CD4-positive, CD25-positive, alpha-beta regulatory T cell (primary cell): Measurements from ENCODE around the gene KITLG. TPM values are rescaled to one million over a fixed set of nuclear protein-coding genes. Genes with fewer than 3 reads are reported as not detected.
A peak's percentile ranks its signal among the peaks of the same experiment; 100 is the strongest.

Source experiments
- ATAC-seq, 2 donors: fragments of 150-1000 bp; cut with Tn5 transposase; one replicate each; pipeline ENCODE4 v1.10.0; 2021; ENCODE audit warnings: low read depth in 2 of 2, moderate number of reproducible peaks in 2 of 2, moderate library complexity in 1 of 2
- DNase-seq, 3 donors: peaks; one replicate each; pipeline versions ENCODE4 v3.0.0 to v3.0.0-alpha.2; 2012 to 2022; ENCODE audit warnings: mixed read lengths in 1 of 3
- H3K27ac ChIP-seq: one replicate; pipeline ENCODE4 v1.7.0; 2013; ENCODE audit warnings: mild to moderate bottlenecking, low read length; ENCODE audit not compliant: insufficient read depth, poor library complexity, severe bottlenecking
- H3K27me3 ChIP-seq: one replicate; pipeline ENCODE4 v1.7.0; 2013; ENCODE audit warnings: low read length; ENCODE audit not compliant: control insufficient read depth, insufficient read depth
- H3K36me3 ChIP-seq: one replicate; pipeline ENCODE4 v1.7.0; 2013; ENCODE audit warnings: mild to moderate bottlenecking, low read length, moderate library complexity; ENCODE audit not compliant: control insufficient read depth, insufficient read depth
- H3K4me1 ChIP-seq: 2 replicates; pipeline ENCODE4 v1.7.0; 2013; ENCODE audit warnings: mild to moderate bottlenecking, low read length; ENCODE audit not compliant: insufficient read depth, control insufficient read depth, poor library complexity, severe bottlenecking
- H3K4me3 ChIP-seq: one replicate; pipeline ENCODE4 v1.7.0; 2013; ENCODE audit warnings: low read depth, mild to moderate bottlenecking, low read length, moderate library complexity
- H3K9me3 ChIP-seq, 2 experiments: 1 replicate in 1 of 2; 2 replicates in 1 of 2; pipeline ENCODE4 v1.7.0; 2013; ENCODE audit warnings: low read length in 2 of 2, mild to moderate bottlenecking in 1 of 2, moderate library complexity in 1 of 2; ENCODE audit not compliant: control insufficient read depth in 2 of 2
- H3K27ac Mint-ChIP-seq, 3 donors: one replicate each; pipeline ENCODE4 v1.8.0; 2020 to 2022; ENCODE audit warnings: mild to moderate bottlenecking in 3 of 3, mixed read lengths in 3 of 3, moderate library complexity in 2 of 3
- H3K27me3 Mint-ChIP-seq: one replicate; pipeline ENCODE4 v1.8.0; 2022; ENCODE audit warnings: mild to moderate bottlenecking, mixed read lengths
- H3K36me3 Mint-ChIP-seq: one replicate; pipeline ENCODE4 v1.8.0; 2020; ENCODE audit warnings: mixed read lengths
- H3K4me1 Mint-ChIP-seq, 4 donors: one replicate each; pipeline ENCODE4 v1.8.0; 2020 to 2022; ENCODE audit warnings: mixed read lengths in 4 of 4, mild to moderate bottlenecking in 1 of 4
- H3K4me3 Mint-ChIP-seq, 4 donors: one replicate each; pipeline ENCODE4 v1.8.0; 2020 to 2022; ENCODE audit warnings: mild to moderate bottlenecking in 4 of 4, mixed read lengths in 4 of 4, moderate library complexity in 3 of 4
- H3K9me3 Mint-ChIP-seq, 7 donors: one replicate each; pipeline ENCODE4 v1.8.0; 2020 to 2022; ENCODE audit warnings: mixed read lengths in 7 of 7, mild to moderate bottlenecking in 3 of 7, moderate library complexity in 2 of 7
- polyA plus RNA-seq, 4 donors: library from polyadenylated mRNA; unstranded; fragments of 300-500 nt; fragmentation: Illumina TruSeq; gene quantifications; one replicate each; pipeline ENCODE4 v1.2.3, GENCODE V29; 2021
- total RNA-seq: library from RNA; stranded (reverse); gene quantifications from one replicate; pipeline ENCODE4 v1.2.3, GENCODE V29; 2022

KITLG gene
- total and polyA plus RNA-seq, 5 donors from 2014 or later, result not detected

DNA sequence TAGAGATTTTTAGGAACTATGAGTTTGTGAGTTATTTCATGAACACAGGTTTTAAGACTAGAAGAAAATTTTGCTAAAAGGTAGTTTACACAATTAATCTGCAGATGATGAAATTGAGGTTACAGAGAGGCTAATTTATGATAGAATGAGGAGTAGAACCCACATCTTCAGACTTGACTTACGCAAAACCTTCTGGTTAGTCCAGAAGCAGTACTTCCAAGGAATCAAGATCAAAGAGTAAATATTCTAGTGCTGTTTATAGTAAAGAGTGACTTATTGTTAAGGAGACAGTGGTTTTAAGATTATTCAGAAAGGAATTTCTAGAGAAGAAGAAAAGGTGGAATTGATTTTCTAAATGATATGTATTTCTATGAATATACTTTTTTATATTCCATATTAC is 10.6 kb upstream of the KITLG start:
- Mint-ChIP-seq H3K36me3 (no peaks in the 10 kb centered on the region), H3K4me3 (no peak overlapping the region), H3K9me3 (peaks cover 0 to 19% (median 4%) of the 10 kb centered on the region in 7 donors), H3K27ac (no peak overlapping the region), H3K27me3 (no peaks in the 10 kb centered on the region), H3K4me1 (no peaks in the 10 kb centered on the region)
- peaks cover 2 to 14% of the 10 kb centered on the region in 2 experiments for H3K9me3 ChIP-seq
- H3K4me1 ChIP-seq, result no peaks in the 10 kb centered on the region
- DNase-seq (no peak), ATAC-seq (no peak)
- no peak overlapping the region for H3K27ac ChIP-seq
- no peak overlapping the region for H3K4me3 ChIP-seq
- no peaks in the 10 kb centered on the region for H3K36me3 ChIP-seq
- H3K27me3 ChIP-seq, result no peaks in the 10 kb centered on the region

DNA sequence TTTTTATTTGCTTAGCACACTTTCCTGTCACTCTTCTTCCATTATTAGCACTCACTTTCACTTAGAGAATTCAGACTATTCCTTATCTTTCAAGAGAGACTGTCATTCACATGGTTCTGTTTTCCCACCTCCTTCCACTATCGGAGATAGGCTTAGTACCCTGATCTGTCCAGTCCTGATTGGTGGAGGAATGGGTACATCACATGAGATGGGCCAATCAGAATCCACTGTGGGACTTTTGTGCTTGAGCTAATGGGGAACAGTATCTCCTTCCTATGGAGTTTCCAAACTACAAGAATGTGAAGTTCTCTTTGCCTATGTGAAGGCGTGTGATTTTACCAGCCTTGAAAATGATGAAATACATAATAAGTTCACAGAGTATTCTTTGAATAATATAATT is 4.8 kb upstream of the KITLG start:
- Mint-ChIP-seq H3K27me3 (peaks cover 32% of the 10 kb centered on the region), H3K36me3 (no peaks in the 10 kb centered on the region), H3K4me3 (no peak overlapping the region), H3K9me3 (peaks cover 0 to 28% (median 4%) of the 10 kb centered on the region in 7 donors), H3K4me1 (peaks cover 0 to 2% (median under 1%) of the 10 kb centered on the region in 4 donors), H3K27ac (no peak overlapping the region)
- ATAC-seq, result no peak
- H3K27me3 ChIP-seq, result peaks cover 6% of the 10 kb centered on the region
- peaks cover 5% of the 10 kb centered on the region for H3K4me1 ChIP-seq
- H3K9me3 ChIP-seq, result peaks cover 2 to 14% of the 10 kb centered on the region in 2 experiments
- H3K36me3 ChIP-seq, result no peaks in the 10 kb centered on the region
- no peak for DNase-seq
- H3K4me3 ChIP-seq, result no peak overlapping the region
- H3K27ac ChIP-seq, result no peak overlapping the region

DNA sequence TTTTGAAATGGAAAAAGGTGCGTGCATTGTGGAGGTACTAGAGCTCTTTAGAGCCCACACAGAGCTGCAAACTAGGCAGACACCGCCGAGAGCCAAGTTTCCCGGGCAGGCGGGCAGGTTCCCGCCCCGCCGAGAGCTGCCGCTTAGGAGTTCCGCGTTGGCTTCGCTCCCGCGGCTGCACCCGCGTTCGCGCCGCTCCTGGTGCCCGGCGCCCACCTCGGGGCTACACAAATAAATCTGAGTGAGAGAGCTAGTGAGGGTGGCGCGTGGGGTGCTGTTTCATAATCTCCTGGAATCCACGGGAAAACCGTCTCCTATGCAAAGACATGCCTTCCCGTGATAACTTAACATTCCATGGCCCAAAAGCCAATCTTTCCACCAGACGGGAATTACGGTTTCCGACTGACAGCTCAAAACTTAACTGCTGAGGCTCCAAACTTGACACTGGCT is 645 bp downstream of the KITLG start:
- no peaks in the 10 kb centered on the region for H3K36me3 Mint-ChIP-seq
- peaks cover 0 to 11% (median 5%) of the 10 kb centered on the region in 4 donors for H3K4me1 Mint-ChIP-seq
- no peaks in the 10 kb centered on the region for H3K9me3 ChIP-seq
- H3K36me3 ChIP-seq, result no peaks in the 10 kb centered on the region
- no peak overlapping the region for H3K4me3 ChIP-seq
- H3K9me3 Mint-ChIP-seq, result peaks cover 0 to 3% (median 0%) of the 10 kb centered on the region in 7 donors
- no peak overlapping the region for H3K27ac ChIP-seq
- ATAC-seq, result no peak
- peak overlapping the region in 3 of 4 donors; percentile 15 to 76 (median 66) for H3K4me3 Mint-ChIP-seq
- H3K27ac Mint-ChIP-seq, result no peak overlapping the region
- peaks cover 11% of the 10 kb centered on the region for H3K4me1 ChIP-seq
- peaks cover 21% of the 10 kb centered on the region for H3K27me3 ChIP-seq
- peaks cover 63% of the 10 kb centered on the region for H3K27me3 Mint-ChIP-seq
- DNase-seq, result no peak

DNA sequence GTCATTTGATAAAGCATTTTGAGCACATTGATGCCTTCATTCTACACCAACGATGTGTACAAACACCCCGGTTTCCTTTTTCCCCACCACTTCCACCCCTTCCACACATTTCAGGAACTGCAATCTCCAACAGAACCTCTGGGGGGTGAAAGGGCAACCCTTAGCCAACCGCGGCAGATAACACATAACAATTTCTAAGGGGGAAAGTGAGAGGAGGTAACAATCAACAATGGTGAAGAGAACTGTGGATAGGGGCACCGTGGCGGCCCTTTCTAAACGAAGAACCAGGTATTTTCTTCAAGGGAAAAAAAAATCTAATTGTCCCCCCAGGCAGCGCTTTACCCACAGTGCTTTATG is 1.1 kb downstream of the KITLG start:
- Histone ChIP-seq H3K4me1 (peaks cover 11% of the 10 kb centered on the region), H3K4me3 (no peak overlapping the region), H3K9me3 (no peaks in the 10 kb centered on the region), H3K27ac (no peak overlapping the region), H3K36me3 (no peaks in the 10 kb centered on the region), H3K27me3 (peaks cover 21% of the 10 kb centered on the region)
- no peak overlapping the region for H3K4me3 Mint-ChIP-seq
- peaks cover 62% of the 10 kb centered on the region for H3K27me3 Mint-ChIP-seq
- H3K9me3 Mint-ChIP-seq, result peaks cover 0 to 3% (median 0%) of the 10 kb centered on the region in 7 donors
- DNase-seq (no peak), ATAC-seq (no peak)
- H3K36me3 Mint-ChIP-seq, result no peaks in the 10 kb centered on the region
- H3K27ac Mint-ChIP-seq, result no peak overlapping the region
- H3K4me1 Mint-ChIP-seq, result peaks cover 0 to 11% (median 5%) of the 10 kb centered on the region in 4 donors

DNA sequence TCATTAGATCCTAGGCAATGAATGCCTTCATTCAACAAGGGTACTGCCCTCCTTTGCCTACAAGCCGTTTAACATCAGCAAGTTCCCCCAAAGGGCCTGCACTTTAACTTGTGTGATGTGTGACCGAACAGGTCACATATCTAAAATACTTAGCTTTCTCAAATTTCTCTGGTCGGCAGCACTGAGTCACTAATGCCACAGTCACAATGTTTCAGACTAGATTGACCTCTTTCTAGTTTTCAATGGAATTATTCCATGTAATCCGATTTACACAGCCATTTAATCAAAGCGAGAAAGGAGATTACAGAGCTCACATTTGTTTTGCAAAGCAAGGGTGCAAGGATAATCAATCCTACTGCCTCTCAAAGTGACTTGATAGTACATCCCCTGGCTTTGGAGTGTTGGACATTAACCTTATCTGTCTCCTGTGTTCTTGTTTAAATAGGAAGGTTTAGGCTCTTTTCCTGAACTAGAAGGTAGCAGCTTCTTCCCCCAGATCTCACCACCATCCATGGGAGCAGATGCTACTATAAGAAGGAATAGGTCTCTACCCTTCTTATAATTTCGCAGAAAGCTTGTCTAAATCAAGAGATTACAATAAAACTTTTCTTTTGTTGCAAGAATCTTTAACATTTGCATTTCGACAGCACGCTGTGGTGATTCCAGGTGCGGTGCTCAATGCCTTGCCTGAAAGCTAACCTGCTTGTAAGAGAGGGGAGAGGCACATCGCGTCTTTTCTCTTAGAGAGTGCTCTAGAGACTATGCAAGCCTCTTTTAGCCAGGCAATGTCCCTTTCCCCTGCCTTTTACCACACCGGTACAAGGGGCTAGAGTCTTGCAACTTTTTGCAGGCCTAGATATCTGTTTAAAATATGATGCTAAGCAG is 1.8 kb downstream of the KITLG start:
- peaks cover 0 to 3% (median 0%) of the 10 kb centered on the region in 7 donors for H3K9me3 Mint-ChIP-seq
- peaks cover 0 to 11% (median 5%) of the 10 kb centered on the region in 4 donors for H3K4me1 Mint-ChIP-seq
- no peaks in the 10 kb centered on the region for H3K36me3 Mint-ChIP-seq
- Histone ChIP-seq H3K36me3 (no peaks in the 10 kb centered on the region), H3K9me3 (no peaks in the 10 kb centered on the region), H3K27me3 (peaks cover 21% of the 10 kb centered on the region), H3K4me1 (peaks cover 11% of the 10 kb centered on the region), H3K4me3 (no peak overlapping the region), H3K27ac (no peak overlapping the region)
- no peak overlapping the region for H3K4me3 Mint-ChIP-seq
- H3K27me3 Mint-ChIP-seq, result peaks cover 58% of the 10 kb centered on the region
- ATAC-seq, result no peak
- H3K27ac Mint-ChIP-seq, result no peak overlapping the region
- no peak for DNase-seq

DNA sequence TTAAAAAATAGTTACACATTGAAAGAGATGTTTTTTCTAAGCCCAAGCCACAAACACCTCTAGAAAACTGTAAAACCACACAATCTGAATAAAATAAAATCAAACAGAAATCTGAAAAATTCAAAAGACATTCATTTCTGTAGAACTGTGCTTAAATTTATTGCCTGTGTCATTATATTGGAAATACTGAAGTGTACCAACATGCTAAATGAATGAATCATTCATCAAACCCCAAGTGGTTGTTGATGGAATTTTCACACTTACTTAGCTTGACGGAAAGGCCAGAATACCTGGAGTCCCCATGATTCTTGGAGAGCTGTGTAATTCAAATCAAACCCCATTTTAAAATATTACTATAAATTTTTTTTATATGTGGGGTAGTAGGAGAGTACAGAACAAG is 2.7 kb downstream of the KITLG start:
- H3K4me1 Mint-ChIP-seq, result peaks cover 0 to 11% (median 5%) of the 10 kb centered on the region in 4 donors
- DNase-seq (no peak), ATAC-seq (no peak)
- H3K27me3 Mint-ChIP-seq, result peaks cover 50% of the 10 kb centered on the region
- H3K9me3 Mint-ChIP-seq, result peaks cover 0 to 3% (median 0%) of the 10 kb centered on the region in 7 donors
- H3K27ac Mint-ChIP-seq, result peak overlapping the region in 1 of 3 donors; percentile 17
- no peaks in the 10 kb centered on the region for H3K9me3 ChIP-seq
- peaks cover 21% of the 10 kb centered on the region for H3K27me3 ChIP-seq
- no peak overlapping the region for H3K4me3 Mint-ChIP-seq
- H3K36me3 ChIP-seq, result no peaks in the 10 kb centered on the region
- H3K27ac ChIP-seq, result no peak overlapping the region
- H3K4me3 ChIP-seq, result no peak overlapping the region
- H3K4me1 ChIP-seq, result peaks cover 11% of the 10 kb centered on the region
- H3K36me3 Mint-ChIP-seq, result no peaks in the 10 kb centered on the region

DNA sequence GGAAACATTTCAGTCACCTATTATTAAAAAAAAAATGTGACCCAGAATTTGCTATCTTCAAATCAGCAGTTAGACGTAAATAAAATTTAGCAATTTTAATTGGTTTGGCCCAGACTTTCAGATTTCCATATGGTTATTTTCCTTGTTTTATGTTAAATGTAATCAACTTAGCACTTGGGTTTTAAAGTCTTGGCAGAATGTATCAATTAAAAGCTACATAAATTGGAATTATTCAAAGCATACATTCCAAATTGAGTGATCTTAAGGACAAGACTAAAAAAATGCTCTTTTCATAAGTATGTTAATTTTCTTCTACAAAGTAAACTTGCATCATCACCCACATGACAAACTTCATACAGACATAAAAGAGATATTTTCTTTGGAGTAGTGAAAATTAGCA is 3.4 kb downstream of the KITLG start:
- peaks cover 46% of the 10 kb centered on the region for H3K27me3 Mint-ChIP-seq
- Histone ChIP-seq H3K27ac (no peak overlapping the region), H3K36me3 (no peaks in the 10 kb centered on the region), H3K4me1 (peaks cover 11% of the 10 kb centered on the region), H3K9me3 (no peaks in the 10 kb centered on the region), H3K4me3 (no peak overlapping the region), H3K27me3 (peaks cover 21% of the 10 kb centered on the region)
- no peak overlapping the region for H3K27ac Mint-ChIP-seq
- no peaks in the 10 kb centered on the region for H3K36me3 Mint-ChIP-seq
- peaks cover 0 to 3% (median 0%) of the 10 kb centered on the region in 7 donors for H3K9me3 Mint-ChIP-seq
- ATAC-seq (no peak), DNase-seq (no peak)
- peaks cover 0 to 11% (median 5%) of the 10 kb centered on the region in 4 donors for H3K4me1 Mint-ChIP-seq
- no peak overlapping the region for H3K4me3 Mint-ChIP-seq
